Muscle of arm (tissue), 12 donors: Measurements from ENCODE around the gene CYP1A1. TPM values are rescaled to one million over a fixed set of nuclear protein-coding genes. Genes with fewer than 3 reads are reported as not detected.

Experiments
- DNase-seq: peaks from one replicate; pipeline ENCODE4 v3.0.0-alpha.2; 2013
- polyA plus RNA-seq, 12 donors: library from polyadenylated mRNA; unstranded; fragments of 120-200 nt; gene quantifications; one replicate each; pipeline ENCODE4 v1.2.1, GENCODE V29; 2013; ENCODE audit not compliant: insufficient read length in 12 of 12

CYP1A1 gene
- polyA plus RNA-seq, 12 donors = 0.12 to 2.0 (median 0.78) TPM; not detected in 8

DNA sequence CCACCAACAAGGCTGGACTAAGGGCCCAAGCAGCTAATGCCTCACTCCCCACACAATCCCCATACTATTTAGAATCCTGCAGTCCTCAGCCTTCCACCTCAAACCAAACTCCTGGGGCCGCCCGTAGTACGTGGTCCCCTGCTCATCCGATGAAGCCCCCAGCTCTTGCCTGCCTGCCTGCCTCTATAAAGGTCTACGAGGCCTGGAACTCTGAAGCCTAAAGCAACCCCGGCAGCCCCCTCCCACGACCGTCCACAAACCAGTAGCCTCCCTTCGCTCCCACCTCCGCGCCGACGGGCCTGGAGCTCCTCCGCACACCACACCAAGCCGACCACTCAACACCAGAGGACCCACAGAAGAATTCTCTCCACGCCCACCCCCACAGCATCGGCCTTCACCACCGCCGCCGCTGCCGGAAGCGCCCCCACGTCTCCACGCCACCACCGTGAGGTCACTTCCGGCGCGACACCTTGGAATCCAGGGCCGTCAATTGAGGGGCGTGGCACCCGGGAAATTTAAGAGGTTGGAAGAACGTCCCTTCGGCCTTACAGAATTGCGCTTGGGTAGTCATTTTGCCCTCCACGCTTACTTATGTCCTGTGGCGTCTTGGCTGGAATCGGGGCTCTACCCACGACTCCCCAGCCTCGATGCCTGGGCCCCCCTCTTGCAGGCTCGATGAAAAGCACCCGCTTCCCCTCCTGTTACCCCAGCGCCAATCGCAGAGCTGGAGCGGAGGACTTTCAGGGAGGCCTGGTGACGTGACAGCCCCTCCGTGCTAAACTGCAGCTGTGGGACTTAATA lies 29.5 kb downstream of the CYP1A1 start, which contains the start of gene EDC3:
TSS of gene EDC3 (minus strand) at position 428 of the 801 bp plus-strand sequence. CDS start 20,900 bp downstream, outside the sequence.
- peak; percentile 93 for DNase-seq

DNA sequence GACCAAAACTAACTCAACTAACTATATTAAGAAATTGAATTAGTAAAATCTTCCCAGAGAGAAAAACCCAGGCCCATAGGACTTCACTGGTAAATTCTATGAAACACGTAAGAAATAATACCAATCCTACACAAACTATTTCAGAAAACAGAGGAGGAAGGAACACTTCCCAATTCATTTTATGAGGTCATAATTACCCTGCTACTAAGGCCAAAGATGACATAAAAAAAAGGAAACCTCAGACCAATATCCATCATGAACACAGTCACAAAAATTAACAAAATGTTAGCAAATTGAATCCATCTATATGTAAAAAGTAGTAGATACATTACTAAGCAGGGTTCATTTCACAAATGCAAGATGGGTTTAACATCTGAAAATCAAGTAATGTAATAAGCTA lies 33.0 kb downstream of the CYP1A1 start:
- no peak for DNase-seq

DNA sequence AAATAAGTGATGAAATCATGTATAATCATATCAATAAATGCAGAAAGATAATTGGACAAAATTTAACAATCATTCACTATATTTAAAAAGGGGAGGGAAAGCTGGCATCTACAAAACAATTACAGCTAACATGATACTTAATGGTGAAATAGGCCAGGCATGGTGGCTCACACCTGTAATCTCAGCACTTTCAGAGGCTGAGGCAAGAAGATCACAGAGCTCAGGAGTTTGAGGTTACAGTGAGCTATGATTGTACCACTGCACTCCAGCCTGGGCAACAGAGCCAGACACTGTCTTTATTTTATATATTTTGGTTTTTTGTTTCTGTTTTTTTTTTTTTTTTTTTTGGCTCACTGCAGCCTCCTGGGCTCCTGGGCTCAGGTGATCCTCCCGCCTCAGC lies 41.6 kb downstream of the CYP1A1 start:
- DNase-seq = no peak

DNA sequence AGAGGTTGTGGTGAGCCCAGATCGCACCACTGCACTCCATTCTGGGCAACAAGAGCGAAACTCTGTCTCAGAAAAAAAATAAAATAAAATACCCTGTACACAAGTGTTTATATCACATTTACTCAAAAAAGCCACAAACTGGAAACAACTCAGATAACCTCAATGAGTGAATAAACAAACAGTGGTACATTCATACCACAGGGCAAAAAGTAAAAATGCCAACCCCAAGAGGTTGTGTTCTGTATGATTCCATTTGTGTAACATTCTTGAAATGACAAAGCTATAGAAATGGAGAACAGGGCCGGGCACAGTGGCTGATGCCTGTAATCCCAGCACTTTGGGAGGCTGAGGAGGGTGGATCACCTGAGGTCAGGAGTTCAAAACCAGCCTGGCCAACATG lies 42.4 kb downstream of the CYP1A1 start:
- DNase-seq = no peak

DNA sequence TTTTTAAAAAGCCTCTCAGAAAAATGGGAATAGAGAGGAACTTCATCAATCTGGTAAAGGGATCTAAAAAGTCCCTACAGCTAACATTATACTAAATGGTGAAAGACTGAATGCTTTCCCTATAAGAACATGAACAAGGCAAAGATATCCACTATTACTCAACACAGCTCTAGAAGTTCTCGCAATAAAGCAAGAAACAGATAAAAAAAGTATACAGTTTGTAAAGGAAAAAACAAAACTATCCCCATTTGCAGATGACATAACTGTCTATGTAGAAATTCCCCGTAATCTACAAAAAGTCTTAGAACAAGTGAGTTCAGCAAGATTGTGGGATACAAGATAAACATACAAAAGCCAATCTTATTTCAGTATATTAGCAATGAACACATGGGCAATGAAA lies 44.9 kb downstream of the CYP1A1 start:
- DNase-seq = no peak

DNA sequence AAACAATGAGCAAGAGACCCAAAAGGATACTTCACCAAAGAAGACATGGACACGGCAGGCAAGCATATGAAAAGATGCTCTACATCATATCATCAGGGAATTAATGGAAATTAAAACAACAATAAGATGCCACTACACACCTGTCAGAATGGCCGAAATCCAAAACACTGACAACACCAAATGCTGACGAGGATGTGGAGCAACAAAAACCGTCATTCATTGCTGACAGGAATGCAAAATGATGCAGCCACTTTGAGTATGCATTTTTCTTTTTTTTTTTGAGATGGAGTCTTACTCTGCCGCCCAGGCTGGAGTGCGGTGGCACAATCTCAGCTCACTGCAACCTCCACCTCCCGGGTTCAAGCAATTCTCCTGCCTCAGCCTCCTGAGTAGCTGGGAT lies 48.5 kb downstream of the CYP1A1 start:
- DNase-seq = no peak

DNA sequence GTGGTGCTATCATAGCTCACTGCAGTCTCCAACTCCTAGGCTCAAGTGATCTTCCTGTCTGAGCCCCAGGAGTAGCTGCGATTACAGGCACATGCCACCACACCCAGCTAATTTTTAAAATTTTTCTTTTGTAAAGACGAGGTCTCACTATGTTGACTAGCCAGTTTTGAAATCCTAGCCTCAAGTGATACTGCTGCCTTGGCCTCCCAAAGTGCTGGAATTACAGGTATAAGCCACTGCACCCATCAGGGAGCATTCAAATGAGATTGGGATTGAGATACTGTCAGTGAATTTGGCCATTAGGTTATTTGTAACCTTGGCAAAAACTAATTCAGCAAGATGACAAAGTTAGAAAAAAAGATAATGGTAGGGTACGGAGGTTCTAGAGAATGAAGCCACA lies 51.2 kb downstream of the CYP1A1 start:
- no peak for DNase-seq

DNA sequence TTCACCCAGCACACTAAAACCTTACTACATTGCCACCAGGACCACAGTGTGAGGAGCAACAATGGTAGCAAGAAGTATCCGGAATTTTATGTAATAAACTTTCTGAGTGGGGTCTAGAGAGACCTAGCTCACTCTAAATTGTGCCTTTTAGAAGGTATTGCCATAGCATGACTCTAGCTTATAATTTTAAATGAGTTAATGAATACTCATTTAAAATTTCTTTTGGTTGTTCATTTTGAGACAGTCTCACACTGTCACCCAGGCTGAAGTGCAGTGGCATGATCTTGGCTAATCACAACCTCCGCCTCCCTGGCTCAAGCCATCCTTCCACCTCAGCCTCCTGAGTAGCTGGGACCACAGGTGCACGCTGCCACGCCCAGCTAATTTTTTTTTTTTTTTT lies 55.7 kb downstream of the CYP1A1 start:
- DNase-seq = no peak

Other genes starting within 250 kb of the CYP1A1 start
- gene ARID3B, start 184.3 kb downstream of the CYP1A1 start, polyA plus RNA-seq = 10 to 100 TPM in 1 of 12 donors, 1 to 10 TPM in 10, not detected in 1; 3.6 to 17.0 (median 4.9) TPM
- 10 to 100 TPM in 11 of 12 donors, not detected in 1; 36.9 to 72.4 (median 45.4) TPM for gene CLK3, start 109.7 kb downstream of the CYP1A1 start, polyA plus RNA-seq
- gene EDC3, start 29.5 kb downstream of the CYP1A1 start, polyA plus RNA-seq = 10 to 100 TPM in 11 of 12 donors, not detected in 1; 22.2 to 53.6 (median 29.6) TPM
- gene CYP1A2, start 23.3 kb upstream of the CYP1A1 start, polyA plus RNA-seq = under 1 TPM in 7 of 12 donors, not detected in 5; 0.07 to 0.28 (median 0.12) TPM
- gene CSK, start 56.6 kb upstream of the CYP1A1 start, polyA plus RNA-seq = 10 to 100 TPM in 11 of 12 donors, not detected in 1; 21.4 to 51.9 (median 31.0) TPM
- under 1 TPM in 1 of 12 donors, not detected in 11; 0.19 TPM for gene LMAN1L, start 87.3 kb upstream of the CYP1A1 start, polyA plus RNA-seq
- gene CPLX3, start 101.1 kb upstream of the CYP1A1 start, polyA plus RNA-seq = under 1 TPM in 1 of 12 donors, not detected in 11; 0.11 TPM
- gene ULK3, start 117.6 kb upstream of the CYP1A1 start, polyA plus RNA-seq = 10 to 100 TPM in 11 of 12 donors, not detected in 1; 23.8 to 44.3 (median 31.4) TPM
- 10 to 100 TPM in 11 of 12 donors, not detected in 1; 50.4 to 76.1 (median 60.3) TPM for gene SCAMP2, start 147.8 kb upstream of the CYP1A1 start, polyA plus RNA-seq
- 10 to 100 TPM in 11 of 12 donors, not detected in 1; 44.3 to 63.9 (median 55.2) TPM for gene MPI, start 164.5 kb upstream of the CYP1A1 start, polyA plus RNA-seq
- gene FAM219B, start 181.3 kb upstream of the CYP1A1 start, polyA plus RNA-seq = 10 to 100 TPM in 11 of 12 donors, not detected in 1; 40.4 to 60.0 (median 48.6) TPM
- 100 to 1,000 TPM in 11 of 12 donors, not detected in 1; 131 to 285 (median 234) TPM for gene COX5A, start 212.5 kb upstream of the CYP1A1 start, polyA plus RNA-seq
- gene RPP25, start 231.2 kb upstream of the CYP1A1 start, polyA plus RNA-seq = 1 to 10 TPM in 5 of 12 donors, under 1 TPM in 6, not detected in 1; 0.85 to 4.5 (median 0.95) TPM